Ecto neural progenitor cell (in vitro differentiated cells): Measurements from ENCODE around the gene ABHD17A.

ENCODE experiments used
- DNase-seq: peaks from one replicate; pipeline ENCODE4 v3.0.0-alpha.2; 2018; ENCODE audit warnings: low spot score

ABHD17A gene

GRCh38 chr19:1839658-1840540 lies 45.4 kb downstream of the ABHD17A start:
- DNase-seq = no peak

- DNase-seq = peak; percentile 83
Measured at GRCh38 chr19:1837625-1838105, 47.6 kb downstream of the ABHD17A start.

- no peak for DNase-seq
Measured at GRCh38 chr19:1837222-1837565, 48.1 kb downstream of the ABHD17A start.

GRCh38 chr19:1836458-1837221 lies 48.7 kb downstream of the ABHD17A start:
- DNase-seq = no peak

- DNase-seq = no peak
Measured at GRCh38 chr19:1833540-1833939, 51.8 kb downstream of the ABHD17A start.

GRCh38 chr19:1832046-1832663 lies 53.1 kb downstream of the ABHD17A start:
- DNase-seq = no peak

- no peak for DNase-seq
Measured at GRCh38 chr19:1830978-1831377, 54.3 kb downstream of the ABHD17A start.

GRCh38 chr19:1830568-1830967 lies 54.7 kb downstream of the ABHD17A start:
- DNase-seq = no peak

- DNase-seq = no peak
Measured at GRCh38 chr19:1829958-1830357, 55.3 kb downstream of the ABHD17A start.

- DNase-seq = no peak
Measured at GRCh38 chr19:1828279-1829238, 56.7 kb downstream of the ABHD17A start.

- DNase-seq = no peak
Measured at GRCh38 chr19:1827566-1828278, 57.6 kb downstream of the ABHD17A start.
